NCI-H748 (cell line): ENCODE data around the gene KDM6B.

Experiments
- DNase-seq: peaks from one replicate; lab custom pipeline; 2025; ENCODE audit not compliant: unreplicated experiment; lab: John Stamatoyannopoulos, UW

The KDM6B gene

GRCh38 chr17:7867881-7868329 lies 33.9 kb downstream of the KDM6B start:
- no peak for DNase-seq

- DNase-seq: no peak
Observed at GRCh38 chr17:7873051-7873450, 39.0 kb downstream of the KDM6B start.

- DNase-seq: no peak
Observed at GRCh38 chr17:7875804-7876370, 41.9 kb downstream of the KDM6B start.

GRCh38 chr17:7878234-7878633 lies 44.2 kb downstream of the KDM6B start:
- DNase-seq: no peak

GRCh38 chr17:7880076-7880868 lies 46.3 kb downstream of the KDM6B start:
- DNase-seq: no peak

- peak; percentile 49 for DNase-seq
Observed at GRCh38 chr17:7881276-7882054, 47.4 kb downstream of the KDM6B start.

- DNase-seq: peak; percentile 49
Observed at GRCh38 chr17:7882068-7882467, 48.1 kb downstream of the KDM6B start.

- DNase-seq: no peak
Observed at GRCh38 chr17:7882629-7883028, 48.6 kb downstream of the KDM6B start.
